Endothelial cell of umbilical vein (primary cell): ENCODE measurements around the gene GLP1R.

Source experiments
- POLR2A ChIP-seq: IDR thresholded peaks from 2 replicates; pipeline ENCODE4 v1.6.1; 2012; ENCODE audit warnings: low read depth, mild to moderate bottlenecking, control low read depth, low read length
- POLR2AphosphoS5 ChIP-seq: IDR thresholded peaks from 2 replicates; pipeline ENCODE4 v1.6.1; 2012; ENCODE audit warnings: low read depth, mild to moderate bottlenecking, control low read depth, low read length, moderate library complexity; ENCODE audit not compliant: insufficient read depth
- TF ChIP-seq, protein P1 (sequence below), 2 donors: IDR thresholded peaks; 1 replicate in 1 of 2; 2 replicates in 1 of 2; pipeline ENCODE4 v1.5.1; 2011; ENCODE audit warnings: low read length in 2 of 2, mild to moderate bottlenecking in 2 of 2, moderate library complexity in 2 of 2, control low read depth in 1 of 2, inconsistent platforms in 1 of 2, low read depth in 1 of 2; ENCODE audit not compliant: insufficient read depth in 1 of 2; ENCODE audit errors: extremely low read depth in 1 of 2

DNA sequence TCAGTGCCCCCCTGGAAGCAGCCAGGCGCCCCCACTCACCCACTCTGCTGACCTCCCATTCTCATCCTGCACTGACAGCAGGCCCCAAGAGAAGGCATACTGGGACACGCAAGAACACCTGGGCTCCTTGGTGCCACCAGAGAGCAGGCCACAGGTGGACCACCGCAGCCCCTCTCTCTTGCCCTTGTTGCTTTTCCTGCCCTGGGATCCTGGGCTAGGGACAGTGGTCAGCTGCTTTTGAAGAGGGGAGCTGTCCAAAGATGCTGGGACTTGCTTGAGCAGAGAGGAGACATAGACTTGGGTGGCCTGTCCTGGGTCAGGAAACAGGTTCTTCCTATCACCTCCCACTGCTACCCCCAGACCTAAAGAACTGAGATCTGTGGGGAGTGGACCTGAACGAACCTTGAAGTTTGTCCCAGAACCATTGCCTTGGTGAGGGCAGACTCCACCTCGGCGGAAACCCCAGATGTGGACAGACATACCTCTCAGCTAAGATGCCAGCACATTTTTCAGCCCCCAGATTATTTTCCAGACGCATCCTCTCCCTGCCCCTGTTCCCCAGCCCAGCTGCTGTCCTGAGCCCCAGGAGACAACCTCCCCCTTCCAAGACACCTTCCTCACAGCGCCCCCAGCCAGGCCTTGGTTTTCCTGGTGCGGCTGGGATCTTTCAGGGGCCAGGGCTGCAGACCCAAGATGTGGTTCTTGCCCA, 1.1 kb downstream of the GLP1R start:
- TF ChIP-seq, protein P1, sequence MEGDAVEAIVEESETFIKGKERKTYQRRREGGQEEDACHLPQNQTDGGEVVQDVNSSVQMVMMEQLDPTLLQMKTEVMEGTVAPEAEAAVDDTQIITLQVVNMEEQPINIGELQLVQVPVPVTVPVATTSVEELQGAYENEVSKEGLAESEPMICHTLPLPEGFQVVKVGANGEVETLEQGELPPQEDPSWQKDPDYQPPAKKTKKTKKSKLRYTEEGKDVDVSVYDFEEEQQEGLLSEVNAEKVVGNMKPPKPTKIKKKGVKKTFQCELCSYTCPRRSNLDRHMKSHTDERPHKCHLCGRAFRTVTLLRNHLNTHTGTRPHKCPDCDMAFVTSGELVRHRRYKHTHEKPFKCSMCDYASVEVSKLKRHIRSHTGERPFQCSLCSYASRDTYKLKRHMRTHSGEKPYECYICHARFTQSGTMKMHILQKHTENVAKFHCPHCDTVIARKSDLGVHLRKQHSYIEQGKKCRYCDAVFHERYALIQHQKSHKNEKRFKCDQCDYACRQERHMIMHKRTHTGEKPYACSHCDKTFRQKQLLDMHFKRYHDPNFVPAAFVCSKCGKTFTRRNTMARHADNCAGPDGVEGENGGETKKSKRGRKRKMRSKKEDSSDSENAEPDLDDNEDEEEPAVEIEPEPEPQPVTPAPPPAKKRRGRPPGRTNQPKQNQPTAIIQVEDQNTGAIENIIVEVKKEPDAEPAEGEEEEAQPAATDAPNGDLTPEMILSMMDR (IDR thresholded peaks at IDR 0.05; ENCODE audit: extremely low read depth in 1 of 2, insufficient read depth in 1 of 2, low read depth in 1 of 2, low read length in 2 of 2) = no peak
- TF ChIP-seq POLR2A (no peak), POLR2AphosphoS5 (no peak)
